SK-N-SH treated with all-trans-retinoic acid at 6 μM for 48 hours (cell line): ENCODE results near the gene PDGFB.

Experiments
- ATAC-seq: fragments of 200-7000 bp; cut with Tn5 transposase; 3 replicates; pipeline ENCODE4 v1.9.1; 2020; ENCODE audit warnings: mild to moderate bottlenecking, moderate library complexity
- ARNTL ChIP-seq: fragments of 450-650 bp; formaldehyde crosslinking; IDR thresholded peaks from 2 replicates; pipeline ENCODE4 v1.5.0; 2020; ENCODE audit warnings: low read depth, mild to moderate bottlenecking, moderate library complexity, borderline replicate concordance
- BACH2 ChIP-seq: fragments of 250-450 bp; sonication (Bioruptor Pico); IDR thresholded peaks from 2 replicates; pipeline ENCODE4 v1.9.0; 2021; ENCODE audit warnings: mild to moderate bottlenecking, borderline replicate concordance
- CSDC2 ChIP-seq: fragments of 250-450 bp; sonication (Bioruptor Pico); IDR thresholded peaks from 2 replicates; pipeline ENCODE4 v1.5.0; 2020; ENCODE audit warnings: mild to moderate bottlenecking, moderate library complexity
- ESRRG ChIP-seq: fragments of 250-450 bp; sonication (Bioruptor Pico); IDR thresholded peaks from 2 replicates; pipeline ENCODE4 v1.6.1; 2021; ENCODE audit warnings: mild to moderate bottlenecking
- GLIS3 ChIP-seq: fragments of 250-450 bp; sonication (Bioruptor Pico); IDR thresholded peaks from 2 replicates; pipeline ENCODE4 v1.5.0; 2020; ENCODE audit warnings: mild to moderate bottlenecking, moderate library complexity
- ISL1 ChIP-seq: fragments of 250-450 bp; sonication (Bioruptor Pico); IDR thresholded peaks from 2 replicates; pipeline ENCODE4 v2.1.2; 2022; ENCODE audit warnings: mild to moderate bottlenecking, moderate library complexity
- OSR1 ChIP-seq: fragments of 250-450 bp; sonication (Bioruptor Pico); IDR thresholded peaks from 2 replicates; pipeline ENCODE4 v1.8.0; 2022; ENCODE audit warnings: moderate library complexity, mild to moderate bottlenecking, inconsistent platforms
- RARB ChIP-seq: fragments of 250-450 bp; sonication (Bioruptor Pico); IDR thresholded peaks from 2 replicates; pipeline ENCODE4 v1.8.0; 2021; ENCODE audit warnings: mild to moderate bottlenecking, moderate library complexity
- SNAI2 ChIP-seq: fragments of 250-450 bp; sonication (Bioruptor Pico); IDR thresholded peaks from 2 replicates; pipeline ENCODE4 v1.5.0; 2020; ENCODE audit warnings: mild to moderate bottlenecking, moderate library complexity
- TCF4 ChIP-seq: fragments of 250-450 bp; sonication (Bioruptor Pico); IDR thresholded peaks from 2 replicates; pipeline ENCODE4 v1.8.0; 2021; ENCODE audit warnings: mild to moderate bottlenecking, moderate library complexity, borderline replicate concordance
- TOX ChIP-seq: fragments of 250-450 bp; sonication (Bioruptor Pico); IDR thresholded peaks from 2 replicates; pipeline ENCODE4 v1.8.0; 2021; ENCODE audit warnings: mild to moderate bottlenecking, moderate library complexity, borderline replicate concordance
- ZC3H10 ChIP-seq: fragments of 250-450 bp; sonication (Bioruptor Pico); IDR thresholded peaks from 2 replicates; pipeline ENCODE4 v1.5.1; 2021; ENCODE audit warnings: mild to moderate bottlenecking, moderate library complexity
- ZFP3 ChIP-seq: fragments of 250-450 bp; sonication (Bioruptor Pico); IDR thresholded peaks from 2 replicates; pipeline ENCODE4 v1.5.0; 2020; ENCODE audit warnings: mild to moderate bottlenecking, moderate library complexity
- ZFP30 ChIP-seq: fragments of 450-650 bp; formaldehyde crosslinking; IDR thresholded peaks from 2 replicates; pipeline ENCODE4 v1.5.0; 2022; ENCODE audit warnings: mild to moderate bottlenecking, moderate library complexity
- ZNF565 ChIP-seq: fragments of 450-650 bp; formaldehyde crosslinking; conservative IDR thresholded peaks from 2 replicates; pipeline ENCODE4 v1.5.0; 2020; ENCODE audit warnings: low read depth, mild to moderate bottlenecking, moderate library complexity
- ZNF70 ChIP-seq: fragments of 450-650 bp; formaldehyde crosslinking; IDR thresholded peaks from 2 replicates; pipeline ENCODE4 v1.5.0; 2020; ENCODE audit warnings: mild to moderate bottlenecking, moderate library complexity
- ZNF8 ChIP-seq: fragments of 450-650 bp; formaldehyde crosslinking; IDR thresholded peaks from 2 replicates; pipeline ENCODE4 v1.5.0; 2020; ENCODE audit warnings: mild to moderate bottlenecking, moderate library complexity
- TF ChIP-seq, protein P1 (sequence below): fragments of 250-450 bp; sonication (Bioruptor Pico); IDR thresholded peaks from 2 replicates; pipeline ENCODE4 v1.5.1; 2021; ENCODE audit warnings: mild to moderate bottlenecking, moderate library complexity
- TF ChIP-seq, protein P2 (sequence below): fragments of 250-450 bp; sonication (Bioruptor Pico); IDR thresholded peaks from 2 replicates; pipeline ENCODE4 v1.5.1; 2020; ENCODE audit warnings: low read depth, mild to moderate bottlenecking, moderate library complexity
- TF ChIP-seq, protein P3 (sequence below): fragments of 250-450 bp; sonication (Bioruptor Pico); IDR thresholded peaks from 2 replicates; pipeline ENCODE4 v1.8.0; 2020; ENCODE audit warnings: mild to moderate bottlenecking, moderate library complexity, borderline replicate concordance
- TF ChIP-seq, protein P4 (sequence below): fragments of 250-450 bp; sonication (Bioruptor Pico); IDR thresholded peaks from 2 replicates; pipeline ENCODE4 v1.5.0; 2020; ENCODE audit warnings: mild to moderate bottlenecking, moderate library complexity
- TF ChIP-seq, protein P5 (sequence below): fragments of 250-450 bp; sonication (Bioruptor Pico); IDR thresholded peaks from 2 replicates; pipeline ENCODE4 v1.8.0; 2021; ENCODE audit warnings: low read depth, mild to moderate bottlenecking, moderate library complexity, borderline replicate concordance

The PDGFB gene

DNA sequence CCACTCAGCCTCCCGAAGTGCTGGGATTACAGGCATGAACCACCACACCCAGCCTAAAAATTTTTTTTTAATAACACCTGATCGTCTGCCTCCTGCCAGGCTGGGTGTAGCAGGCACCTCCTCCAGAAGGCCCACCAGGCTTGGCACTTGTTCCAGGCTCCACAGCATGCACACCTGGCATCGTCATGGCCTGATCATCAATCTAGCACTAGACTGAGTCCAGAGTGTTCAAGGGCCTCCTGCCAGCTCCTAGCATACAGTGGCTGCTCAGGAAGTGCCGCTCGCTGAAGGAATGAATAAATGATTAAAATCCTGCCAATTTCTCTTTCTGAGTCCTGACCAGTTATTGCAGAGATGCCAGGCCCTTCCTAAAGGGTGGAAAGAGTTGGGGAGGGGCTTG lies 3.5 kb upstream of the PDGFB start (continued):
- no peak for TF ChIP-seq ISL1 (CRISPR knock-in tag)
- TF ChIP-seq, protein P1, sequence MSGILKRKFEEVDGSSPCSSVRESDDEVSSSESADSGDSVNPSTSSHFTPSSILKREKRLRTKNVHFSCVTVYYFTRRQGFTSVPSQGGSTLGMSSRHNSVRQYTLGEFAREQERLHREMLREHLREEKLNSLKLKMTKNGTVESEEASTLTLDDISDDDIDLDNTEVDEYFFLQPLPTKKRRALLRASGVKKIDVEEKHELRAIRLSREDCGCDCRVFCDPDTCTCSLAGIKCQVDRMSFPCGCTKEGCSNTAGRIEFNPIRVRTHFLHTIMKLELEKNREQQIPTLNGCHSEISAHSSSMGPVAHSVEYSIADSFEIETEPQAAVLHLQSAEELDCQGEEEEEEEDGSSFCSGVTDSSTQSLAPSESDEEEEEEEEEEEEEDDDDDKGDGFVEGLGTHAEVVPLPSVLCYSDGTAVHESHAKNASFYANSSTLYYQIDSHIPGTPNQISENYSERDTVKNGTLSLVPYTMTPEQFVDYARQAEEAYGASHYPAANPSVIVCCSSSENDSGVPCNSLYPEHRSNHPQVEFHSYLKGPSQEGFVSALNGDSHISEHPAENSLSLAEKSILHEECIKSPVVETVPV (CRISPR knock-in tag), result no peak
- no peak for TF ChIP-seq ZC3H10
- no peak for TF ChIP-seq TOX (CRISPR knock-in tag)

DNA sequence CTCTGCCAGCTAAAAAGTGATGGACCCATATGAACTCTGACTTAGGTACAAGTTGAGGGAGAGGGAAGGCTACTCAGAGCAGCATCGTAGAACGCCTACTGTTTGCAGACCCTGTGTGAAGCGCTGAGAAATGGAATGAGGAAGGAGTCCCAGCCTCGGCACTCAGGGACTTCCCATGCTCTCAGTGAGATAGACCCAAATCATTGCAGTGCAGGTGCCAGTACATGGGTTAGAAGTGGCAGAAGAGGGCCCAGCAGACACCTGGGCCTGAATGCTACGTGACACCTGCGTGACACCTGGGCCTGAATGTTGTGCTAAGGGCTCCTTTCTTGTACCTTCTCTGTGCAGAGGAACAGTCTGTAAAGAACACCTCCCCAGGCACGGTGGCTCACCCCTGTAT lies 2.6 kb upstream of the PDGFB start:
- no peak for TF ChIP-seq OSR1
- TF ChIP-seq, protein P1 (CRISPR knock-in tag), result no peak
- TF ChIP-seq, all 23 proteins: peak for 0
- no peak for ATAC-seq

DNA sequence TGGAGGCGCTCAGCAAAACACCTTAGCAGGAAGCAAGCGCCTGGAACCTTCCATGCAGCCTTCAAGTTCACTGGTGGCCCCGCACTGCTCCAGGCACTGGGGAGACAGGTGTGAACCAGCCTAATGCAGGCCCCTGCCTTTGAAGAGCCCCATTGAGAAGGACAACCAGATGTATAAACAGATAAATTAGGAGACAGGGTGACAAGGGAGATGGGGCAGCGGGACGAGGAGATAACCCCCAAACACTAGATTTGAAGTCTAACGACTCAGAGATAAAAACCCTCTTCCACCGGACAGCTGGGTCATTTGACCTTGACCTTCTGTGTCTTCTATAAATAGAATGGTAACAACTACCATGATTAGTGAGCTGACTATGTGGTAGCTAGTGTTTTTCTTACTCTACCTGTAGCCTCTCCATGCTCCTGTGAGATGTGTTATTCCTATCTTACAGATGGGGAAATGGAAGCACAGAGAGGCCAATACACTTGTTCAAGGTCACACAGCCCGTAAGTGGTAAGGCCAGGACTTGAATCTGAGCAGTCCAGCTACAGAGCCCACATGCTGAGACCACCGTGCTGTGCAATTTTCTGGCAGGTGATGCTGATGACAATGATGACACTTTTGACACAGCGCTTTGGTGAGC lies 2.0 kb upstream of the PDGFB start:
- TF ChIP-seq RARB (CRISPR knock-in tag), result no peak
- ATAC-seq, result no peak

DNA sequence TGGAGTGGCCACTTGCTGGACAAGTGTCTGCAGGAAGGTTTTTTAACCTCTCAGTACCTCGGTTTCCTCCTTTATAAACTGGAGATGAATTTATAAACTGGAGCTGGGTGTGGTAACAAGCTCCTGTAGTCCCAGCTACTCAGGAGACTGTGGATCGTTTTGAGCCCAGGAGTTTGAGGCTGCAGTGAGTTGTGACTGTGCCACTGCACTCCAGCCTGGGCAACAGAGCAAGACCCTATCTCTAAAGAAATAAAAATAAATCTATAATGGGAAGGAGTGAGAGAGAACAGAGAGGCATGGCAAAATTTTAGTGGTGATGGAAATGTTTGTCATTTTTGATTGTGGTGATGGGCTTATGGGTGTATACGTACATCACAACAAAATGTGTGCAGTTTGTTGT lies 1.4 kb upstream of the PDGFB start:
- TF ChIP-seq BACH2 (CRISPR knock-in tag) (no peak), ZNF8 (CRISPR knock-in tag) (no peak), CSDC2 (CRISPR knock-in tag) (no peak), ZFP3 (no peak), ZNF565 (CRISPR knock-in tag) (no peak), ZNF70 (CRISPR knock-in tag) (no peak), ESRRG (no peak), TOX (CRISPR knock-in tag) (no peak), ZC3H10 (no peak), OSR1 (no peak), TCF4 (CRISPR knock-in tag) (no peak), ZFP30 (CRISPR knock-in tag) (no peak), ARNTL (CRISPR knock-in tag) (no peak), SNAI2 (no peak), GLIS3 (CRISPR knock-in tag) (no peak)
- TF ChIP-seq, protein P1 (CRISPR knock-in tag), result no peak
- TF ChIP-seq, protein P2, sequence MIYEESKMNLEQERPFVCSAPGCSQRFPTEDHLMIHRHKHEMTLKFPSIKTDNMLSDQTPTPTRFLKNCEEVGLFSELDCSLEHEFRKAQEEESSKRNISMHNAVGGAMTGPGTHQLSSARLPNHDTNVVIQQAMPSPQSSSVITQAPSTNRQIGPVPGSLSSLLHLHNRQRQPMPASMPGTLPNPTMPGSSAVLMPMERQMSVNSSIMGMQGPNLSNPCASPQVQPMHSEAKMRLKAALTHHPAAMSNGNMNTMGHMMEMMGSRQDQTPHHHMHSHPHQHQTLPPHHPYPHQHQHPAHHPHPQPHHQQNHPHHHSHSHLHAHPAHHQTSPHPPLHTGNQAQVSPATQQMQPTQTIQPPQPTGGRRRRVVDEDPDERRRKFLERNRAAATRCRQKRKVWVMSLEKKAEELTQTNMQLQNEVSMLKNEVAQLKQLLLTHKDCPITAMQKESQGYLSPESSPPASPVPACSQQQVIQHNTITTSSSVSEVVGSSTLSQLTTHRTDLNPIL (CRISPR knock-in tag), result no peak
- TF ChIP-seq, protein P3, sequence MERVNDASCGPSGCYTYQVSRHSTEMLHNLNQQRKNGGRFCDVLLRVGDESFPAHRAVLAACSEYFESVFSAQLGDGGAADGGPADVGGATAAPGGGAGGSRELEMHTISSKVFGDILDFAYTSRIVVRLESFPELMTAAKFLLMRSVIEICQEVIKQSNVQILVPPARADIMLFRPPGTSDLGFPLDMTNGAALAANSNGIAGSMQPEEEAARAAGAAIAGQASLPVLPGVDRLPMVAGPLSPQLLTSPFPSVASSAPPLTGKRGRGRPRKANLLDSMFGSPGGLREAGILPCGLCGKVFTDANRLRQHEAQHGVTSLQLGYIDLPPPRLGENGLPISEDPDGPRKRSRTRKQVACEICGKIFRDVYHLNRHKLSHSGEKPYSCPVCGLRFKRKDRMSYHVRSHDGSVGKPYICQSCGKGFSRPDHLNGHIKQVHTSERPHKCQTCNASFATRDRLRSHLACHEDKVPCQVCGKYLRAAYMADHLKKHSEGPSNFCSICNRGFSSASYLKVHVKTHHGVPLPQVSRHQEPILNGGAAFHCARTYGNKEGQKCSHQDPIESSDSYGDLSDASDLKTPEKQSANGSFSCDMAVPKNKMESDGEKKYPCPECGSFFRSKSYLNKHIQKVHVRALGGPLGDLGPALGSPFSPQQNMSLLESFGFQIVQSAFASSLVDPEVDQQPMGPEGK (CRISPR knock-in tag), result no peak
- TF ChIP-seq, protein P4, sequence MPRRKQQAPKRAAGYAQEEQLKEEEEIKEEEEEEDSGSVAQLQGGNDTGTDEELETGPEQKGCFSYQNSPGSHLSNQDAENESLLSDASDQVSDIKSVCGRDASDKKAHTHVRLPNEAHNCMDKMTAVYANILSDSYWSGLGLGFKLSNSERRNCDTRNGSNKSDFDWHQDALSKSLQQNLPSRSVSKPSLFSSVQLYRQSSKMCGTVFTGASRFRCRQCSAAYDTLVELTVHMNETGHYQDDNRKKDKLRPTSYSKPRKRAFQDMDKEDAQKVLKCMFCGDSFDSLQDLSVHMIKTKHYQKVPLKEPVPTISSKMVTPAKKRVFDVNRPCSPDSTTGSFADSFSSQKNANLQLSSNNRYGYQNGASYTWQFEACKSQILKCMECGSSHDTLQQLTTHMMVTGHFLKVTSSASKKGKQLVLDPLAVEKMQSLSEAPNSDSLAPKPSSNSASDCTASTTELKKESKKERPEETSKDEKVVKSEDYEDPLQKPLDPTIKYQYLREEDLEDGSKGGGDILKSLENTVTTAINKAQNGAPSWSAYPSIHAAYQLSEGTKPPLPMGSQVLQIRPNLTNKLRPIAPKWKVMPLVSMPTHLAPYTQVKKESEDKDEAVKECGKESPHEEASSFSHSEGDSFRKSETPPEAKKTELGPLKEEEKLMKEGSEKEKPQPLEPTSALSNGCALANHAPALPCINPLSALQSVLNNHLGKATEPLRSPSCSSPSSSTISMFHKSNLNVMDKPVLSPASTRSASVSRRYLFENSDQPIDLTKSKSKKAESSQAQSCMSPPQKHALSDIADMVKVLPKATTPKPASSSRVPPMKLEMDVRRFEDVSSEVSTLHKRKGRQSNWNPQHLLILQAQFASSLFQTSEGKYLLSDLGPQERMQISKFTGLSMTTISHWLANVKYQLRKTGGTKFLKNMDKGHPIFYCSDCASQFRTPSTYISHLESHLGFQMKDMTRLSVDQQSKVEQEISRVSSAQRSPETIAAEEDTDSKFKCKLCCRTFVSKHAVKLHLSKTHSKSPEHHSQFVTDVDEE (CRISPR knock-in tag), result no peak
- TF ChIP-seq, protein P5, sequence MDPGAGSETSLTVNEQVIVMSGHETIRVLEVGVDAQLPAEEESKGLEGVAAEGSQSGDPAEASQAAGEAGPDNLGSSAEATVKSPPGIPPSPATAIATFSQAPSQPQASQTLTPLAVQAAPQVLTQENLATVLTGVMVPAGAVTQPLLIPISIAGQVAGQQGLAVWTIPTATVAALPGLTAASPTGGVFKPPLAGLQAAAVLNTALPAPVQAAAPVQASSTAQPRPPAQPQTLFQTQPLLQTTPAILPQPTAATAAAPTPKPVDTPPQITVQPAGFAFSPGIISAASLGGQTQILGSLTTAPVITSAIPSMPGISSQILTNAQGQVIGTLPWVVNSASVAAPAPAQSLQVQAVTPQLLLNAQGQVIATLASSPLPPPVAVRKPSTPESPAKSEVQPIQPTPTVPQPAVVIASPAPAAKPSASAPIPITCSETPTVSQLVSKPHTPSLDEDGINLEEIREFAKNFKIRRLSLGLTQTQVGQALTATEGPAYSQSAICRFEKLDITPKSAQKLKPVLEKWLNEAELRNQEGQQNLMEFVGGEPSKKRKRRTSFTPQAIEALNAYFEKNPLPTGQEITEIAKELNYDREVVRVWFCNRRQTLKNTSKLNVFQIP, result no peak
- no peak for ATAC-seq
